ENCODE measurements around the gene DYNAP.

DNA sequence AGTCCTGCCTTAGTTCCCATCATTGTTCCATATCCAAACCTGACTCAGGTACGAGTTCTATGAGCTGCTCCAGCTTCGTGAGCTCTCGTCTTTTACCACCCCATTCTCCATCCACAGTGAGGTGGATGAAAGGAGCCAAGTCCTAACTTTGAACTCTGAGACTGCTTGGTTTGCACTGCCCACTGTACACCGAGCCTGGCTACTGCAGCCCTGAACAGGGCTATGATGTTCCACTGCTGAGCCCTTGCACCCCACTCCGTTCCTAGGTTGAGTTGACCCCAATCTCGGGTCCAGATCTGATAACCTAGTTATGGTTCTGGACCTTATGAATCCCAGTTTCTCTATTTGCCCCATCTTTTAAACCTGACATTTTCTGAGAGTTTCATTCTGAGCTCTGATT lies 5.3 kb upstream of the DYNAP start:
- TF ChIP-seq, protein P1, sequence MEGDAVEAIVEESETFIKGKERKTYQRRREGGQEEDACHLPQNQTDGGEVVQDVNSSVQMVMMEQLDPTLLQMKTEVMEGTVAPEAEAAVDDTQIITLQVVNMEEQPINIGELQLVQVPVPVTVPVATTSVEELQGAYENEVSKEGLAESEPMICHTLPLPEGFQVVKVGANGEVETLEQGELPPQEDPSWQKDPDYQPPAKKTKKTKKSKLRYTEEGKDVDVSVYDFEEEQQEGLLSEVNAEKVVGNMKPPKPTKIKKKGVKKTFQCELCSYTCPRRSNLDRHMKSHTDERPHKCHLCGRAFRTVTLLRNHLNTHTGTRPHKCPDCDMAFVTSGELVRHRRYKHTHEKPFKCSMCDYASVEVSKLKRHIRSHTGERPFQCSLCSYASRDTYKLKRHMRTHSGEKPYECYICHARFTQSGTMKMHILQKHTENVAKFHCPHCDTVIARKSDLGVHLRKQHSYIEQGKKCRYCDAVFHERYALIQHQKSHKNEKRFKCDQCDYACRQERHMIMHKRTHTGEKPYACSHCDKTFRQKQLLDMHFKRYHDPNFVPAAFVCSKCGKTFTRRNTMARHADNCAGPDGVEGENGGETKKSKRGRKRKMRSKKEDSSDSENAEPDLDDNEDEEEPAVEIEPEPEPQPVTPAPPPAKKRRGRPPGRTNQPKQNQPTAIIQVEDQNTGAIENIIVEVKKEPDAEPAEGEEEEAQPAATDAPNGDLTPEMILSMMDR (IDR thresholded peaks at IDR 0.05 in 4 of 5, conservative IDR thresholded peaks at IDR 0.05 in 1 of 5), result no peak
- no peak for TF ChIP-seq POLR2A (IDR thresholded peaks at IDR 0.05)
